Stimulated activated memory B cell treated with anti-CD40 and anti-IgM and Interleukin-4, amounts not matched to agents 10 μg/mL and 1 μg/mL and 100 μg/mL, for 72 hours (primary cell): ENCODE data around the gene SERGEF.

Experiments
- ATAC-seq: fragments of 150-1000 bp; cut with Tn5 transposase; 2 replicates; pipeline ENCODE4 v1.10.0; 2021
- H3K27ac Mint-ChIP-seq: one replicate; pipeline ENCODE4 v1.8.0; 2022; ENCODE audit warnings: mild to moderate bottlenecking, mixed read lengths
- H3K27me3 Mint-ChIP-seq: one replicate; pipeline ENCODE4 v1.8.0; 2022; ENCODE audit warnings: mixed read lengths
- H3K36me3 Mint-ChIP-seq: one replicate; pipeline ENCODE4 v1.8.0; 2022; ENCODE audit warnings: mixed read lengths
- H3K4me1 Mint-ChIP-seq: one replicate; pipeline ENCODE4 v1.8.0; 2022; ENCODE audit warnings: mixed read lengths
- H3K4me3 Mint-ChIP-seq: one replicate; pipeline ENCODE4 v1.8.0; 2022; ENCODE audit warnings: mild to moderate bottlenecking, moderate library complexity, mixed read lengths
- H3K9me3 Mint-ChIP-seq: one replicate; pipeline ENCODE4 v1.8.0; 2022; ENCODE audit warnings: mixed read lengths

The SERGEF gene

DNA sequence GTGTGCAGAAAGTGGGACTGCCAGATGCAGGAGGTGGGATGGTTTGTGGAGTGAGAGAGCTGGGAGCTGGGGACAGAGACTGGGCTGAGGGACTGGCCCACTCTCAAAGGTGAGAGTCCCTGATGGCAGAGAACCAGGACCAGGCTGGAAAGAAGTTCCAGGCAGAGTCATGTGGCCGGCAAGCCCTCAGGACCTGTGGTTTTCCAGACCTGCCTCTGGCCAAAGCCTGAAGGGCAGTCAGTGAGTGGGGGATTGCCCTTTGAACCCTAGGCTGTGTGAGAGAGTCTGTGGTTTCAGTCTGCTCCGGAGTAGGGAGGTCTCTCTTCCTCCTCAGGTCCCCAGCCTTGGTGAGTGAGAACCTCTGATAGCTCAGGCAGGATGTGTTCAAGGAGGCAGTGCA lies 261.3 kb downstream of the SERGEF start:
- no peak overlapping the region for H3K27ac Mint-ChIP-seq
- no peak overlapping the region for H3K4me3 Mint-ChIP-seq
- peaks cover 32% of the 10 kb centered on the region for H3K27me3 Mint-ChIP-seq
- H3K4me1 Mint-ChIP-seq: no peaks in the 10 kb centered on the region
- ATAC-seq: no peak
- H3K9me3 Mint-ChIP-seq: no peaks in the 10 kb centered on the region
- no peaks in the 10 kb centered on the region for H3K36me3 Mint-ChIP-seq

DNA sequence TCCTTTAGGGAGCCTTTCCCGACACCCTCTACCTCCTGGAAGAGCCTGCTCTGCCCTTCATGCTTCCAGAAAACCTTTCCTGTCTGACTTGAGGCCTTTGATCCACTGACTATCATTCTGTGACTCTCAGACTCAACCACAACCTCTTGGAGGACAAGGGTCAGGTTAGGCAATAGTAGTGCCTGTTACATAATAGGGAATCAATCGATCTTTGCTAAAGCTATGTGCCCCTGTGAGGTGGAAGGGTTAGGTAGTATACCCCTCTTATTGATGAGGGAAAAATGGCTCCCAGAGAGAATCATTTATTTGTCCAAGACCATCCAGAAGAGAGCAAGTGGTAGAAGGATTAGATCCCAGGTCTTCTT lies 262.1 kb downstream of the SERGEF start:
- ATAC-seq: no peak
- Mint-ChIP-seq H3K4me3 (no peak overlapping the region), H3K9me3 (no peaks in the 10 kb centered on the region), H3K36me3 (no peaks in the 10 kb centered on the region), H3K27ac (no peak overlapping the region), H3K4me1 (no peaks in the 10 kb centered on the region), H3K27me3 (peaks cover 40% of the 10 kb centered on the region)

DNA sequence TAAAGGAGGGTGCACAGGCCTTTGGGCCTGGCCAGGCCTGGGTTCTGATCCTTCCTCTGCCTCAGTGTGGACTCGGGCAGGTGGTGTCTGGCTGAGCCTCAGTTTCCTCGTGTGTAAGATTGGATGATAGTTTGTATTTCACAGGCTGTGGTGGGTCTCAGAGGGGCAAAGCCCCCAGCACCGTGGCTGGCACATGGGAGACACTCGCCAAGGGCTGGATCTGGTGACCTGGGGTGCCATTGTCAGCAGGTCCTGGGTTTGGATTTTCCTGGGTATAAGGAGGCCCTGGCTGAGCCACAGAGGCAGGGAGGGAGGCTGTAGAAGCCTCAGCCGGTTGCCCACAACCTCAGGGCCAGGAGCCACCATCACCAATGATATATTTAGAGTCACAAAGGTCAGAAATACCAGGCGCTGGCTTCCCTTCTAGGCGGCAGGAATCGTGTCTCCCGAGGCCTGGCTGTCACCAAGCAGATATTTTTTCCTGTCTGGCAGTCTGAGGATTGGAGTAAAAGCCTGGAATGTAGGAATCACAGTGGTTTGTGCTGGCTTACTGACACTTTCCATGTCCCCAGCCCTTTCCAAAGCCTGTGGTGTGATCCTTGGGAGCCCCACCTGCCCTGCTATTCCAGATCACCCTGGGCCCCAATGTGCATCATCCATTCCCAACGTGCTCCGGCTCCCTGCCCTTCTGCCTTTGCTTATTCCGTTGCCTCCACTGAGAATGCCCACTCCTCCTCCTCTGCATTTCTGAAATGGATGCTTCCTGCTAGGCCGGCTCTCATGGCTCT lies 262.6 kb downstream of the SERGEF start:
- H3K4me3 Mint-ChIP-seq: no peak overlapping the region
- H3K27me3 Mint-ChIP-seq: peaks cover 45% of the 10 kb centered on the region
- H3K4me1 Mint-ChIP-seq: no peaks in the 10 kb centered on the region
- H3K9me3 Mint-ChIP-seq: no peaks in the 10 kb centered on the region
- ATAC-seq: no peak
- H3K27ac Mint-ChIP-seq: no peak overlapping the region
- H3K36me3 Mint-ChIP-seq: no peaks in the 10 kb centered on the region

- H3K36me3 Mint-ChIP-seq: no peaks in the 10 kb centered on the region
Measured at GRCh38 chr11:17748761-17749721, 263.8 kb downstream of the SERGEF start.

DNA sequence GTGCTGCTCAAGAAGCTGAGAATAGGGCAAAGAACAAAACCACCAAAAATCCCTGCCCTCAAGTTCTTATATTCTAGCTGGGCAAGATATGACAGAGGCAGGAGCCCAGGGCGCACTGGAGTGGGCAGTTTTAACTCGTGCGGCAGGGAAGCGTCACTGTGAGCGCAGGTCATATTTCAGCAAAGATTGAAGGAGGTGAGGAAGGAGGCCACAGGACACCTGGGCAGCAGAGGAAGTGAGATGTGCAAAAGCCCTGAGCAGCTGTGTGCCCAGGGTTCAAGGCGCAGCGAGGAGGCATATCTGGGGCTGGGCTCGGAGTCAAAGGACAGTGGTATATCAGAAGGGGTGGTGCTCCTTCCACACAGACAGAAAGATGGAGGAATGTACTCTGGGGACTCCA lies 264.8 kb downstream of the SERGEF start:
- ATAC-seq: no peak
- Mint-ChIP-seq H3K4me1 (no peaks in the 10 kb centered on the region), H3K9me3 (no peaks in the 10 kb centered on the region), H3K27ac (no peak overlapping the region), H3K27me3 (peaks cover 58% of the 10 kb centered on the region), H3K36me3 (no peaks in the 10 kb centered on the region), H3K4me3 (no peak overlapping the region)

More at GRCh38 chr11:17748761-17749721, 263.8 kb downstream of the SERGEF start:
- Mint-ChIP-seq H3K27me3 (peaks cover 57% of the 10 kb centered on the region), H3K9me3 (no peaks in the 10 kb centered on the region), H3K4me3 (no peak overlapping the region), H3K27ac (no peak overlapping the region), H3K4me1 (no peaks in the 10 kb centered on the region)
- no peak for ATAC-seq

GRCh38 chr11:17747131-17747955 lies 265.5 kb downstream of the SERGEF start:
- peaks cover 58% of the 10 kb centered on the region for H3K27me3 Mint-ChIP-seq
- H3K4me1 Mint-ChIP-seq: no peaks in the 10 kb centered on the region
- no peak overlapping the region for H3K27ac Mint-ChIP-seq
- H3K9me3 Mint-ChIP-seq: no peaks in the 10 kb centered on the region
- no peak for ATAC-seq
- H3K4me3 Mint-ChIP-seq: no peak overlapping the region
- H3K36me3 Mint-ChIP-seq: no peaks in the 10 kb centered on the region

DNA sequence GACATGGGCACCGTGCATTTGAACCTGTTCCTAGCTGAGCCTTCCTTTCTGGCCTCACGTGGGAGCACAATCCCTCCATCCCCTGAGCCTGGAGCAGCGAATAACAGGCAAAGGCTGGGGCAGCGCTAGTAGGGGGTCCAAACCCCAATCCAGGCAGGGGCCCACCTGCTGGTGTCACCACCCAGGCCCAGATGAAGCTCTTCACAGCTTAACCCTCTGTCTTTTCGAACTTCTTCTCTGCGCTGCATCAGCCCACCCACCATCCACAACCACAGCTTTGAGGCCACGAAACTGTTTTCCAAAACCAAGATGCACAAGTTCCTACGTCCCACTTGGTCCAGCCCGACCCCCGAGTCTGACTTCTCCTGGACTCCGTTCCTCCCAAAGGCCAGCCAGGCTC lies 266.8 kb downstream of the SERGEF start:
- H3K27me3 Mint-ChIP-seq: peaks cover 66% of the 10 kb centered on the region
- H3K9me3 Mint-ChIP-seq: no peaks in the 10 kb centered on the region
- no peak overlapping the region for H3K4me3 Mint-ChIP-seq
- ATAC-seq: no peak
- no peaks in the 10 kb centered on the region for H3K4me1 Mint-ChIP-seq
- H3K36me3 Mint-ChIP-seq: no peaks in the 10 kb centered on the region
- H3K27ac Mint-ChIP-seq: no peak overlapping the region

- Mint-ChIP-seq H3K27me3 (peaks cover 59% of the 10 kb centered on the region), H3K4me1 (no peaks in the 10 kb centered on the region), H3K4me3 (no peak overlapping the region), H3K36me3 (no peaks in the 10 kb centered on the region), H3K27ac (no peak overlapping the region), H3K9me3 (no peaks in the 10 kb centered on the region)
- ATAC-seq: no peak
Measured at GRCh38 chr11:17745023-17745772, 267.6 kb downstream of the SERGEF start.

- H3K27ac Mint-ChIP-seq: no peak overlapping the region
- no peaks in the 10 kb centered on the region for H3K9me3 Mint-ChIP-seq
- peaks cover 59% of the 10 kb centered on the region for H3K27me3 Mint-ChIP-seq
- H3K4me3 Mint-ChIP-seq: no peak overlapping the region
- H3K36me3 Mint-ChIP-seq: no peaks in the 10 kb centered on the region
- H3K4me1 Mint-ChIP-seq: no peaks in the 10 kb centered on the region
- no peak for ATAC-seq
Measured at GRCh38 chr11:17744151-17744940, 268.5 kb downstream of the SERGEF start.

GRCh38 chr11:17743808-17744119 lies 269.1 kb downstream of the SERGEF start:
- no peaks in the 10 kb centered on the region for H3K36me3 Mint-ChIP-seq
- no peaks in the 10 kb centered on the region for H3K9me3 Mint-ChIP-seq
- no peak for ATAC-seq
- H3K27me3 Mint-ChIP-seq: peaks cover 58% of the 10 kb centered on the region
- H3K27ac Mint-ChIP-seq: no peak overlapping the region
- no peak overlapping the region for H3K4me3 Mint-ChIP-seq
- H3K4me1 Mint-ChIP-seq: no peaks in the 10 kb centered on the region

GRCh38 chr11:17743026-17743807 lies 269.6 kb downstream of the SERGEF start:
- peaks cover 52% of the 10 kb centered on the region for H3K27me3 Mint-ChIP-seq
- no peak overlapping the region for H3K4me3 Mint-ChIP-seq
- H3K9me3 Mint-ChIP-seq: no peaks in the 10 kb centered on the region
- H3K4me1 Mint-ChIP-seq: no peaks in the 10 kb centered on the region
- ATAC-seq: no peak
- H3K27ac Mint-ChIP-seq: no peak overlapping the region
- H3K36me3 Mint-ChIP-seq: no peaks in the 10 kb centered on the region

DNA sequence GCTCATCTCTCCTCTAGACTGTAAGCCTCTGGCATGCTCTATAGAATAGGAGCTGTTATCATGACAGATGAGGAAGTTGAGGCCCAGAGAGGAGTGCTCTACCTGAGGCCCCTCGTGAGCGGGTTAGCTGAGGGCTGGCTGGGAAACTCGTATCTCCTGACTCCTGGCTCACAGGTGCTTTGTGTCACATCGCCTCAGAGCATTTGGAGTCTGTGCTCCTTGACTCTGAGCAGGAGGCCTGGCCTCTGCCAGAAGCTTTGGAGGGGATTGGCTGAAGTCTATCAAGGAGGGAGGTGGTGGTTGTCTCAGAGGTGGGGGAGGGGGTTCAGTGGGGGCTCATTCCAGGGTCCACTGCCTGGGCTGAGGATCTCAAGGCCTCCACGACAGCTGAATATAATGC lies 270.8 kb downstream of the SERGEF start:
- H3K4me3 Mint-ChIP-seq: no peak overlapping the region
- no peak for ATAC-seq
- peaks cover 48% of the 10 kb centered on the region for H3K27me3 Mint-ChIP-seq
- no peaks in the 10 kb centered on the region for H3K9me3 Mint-ChIP-seq
- H3K4me1 Mint-ChIP-seq: no peaks in the 10 kb centered on the region
- H3K36me3 Mint-ChIP-seq: no peaks in the 10 kb centered on the region
- no peak overlapping the region for H3K27ac Mint-ChIP-seq

GRCh38 chr11:17741487-17741886 lies 271.4 kb downstream of the SERGEF start:
- no peaks in the 10 kb centered on the region for H3K4me1 Mint-ChIP-seq
- H3K27ac Mint-ChIP-seq: no peak overlapping the region

More at GRCh38 chr11:17741487-17741886, 271.4 kb downstream of the SERGEF start:
- H3K36me3 Mint-ChIP-seq: no peaks in the 10 kb centered on the region
- H3K4me3 Mint-ChIP-seq: no peak overlapping the region
- peaks cover 48% of the 10 kb centered on the region for H3K27me3 Mint-ChIP-seq
- peaks cover 3% of the 10 kb centered on the region for H3K9me3 Mint-ChIP-seq
- no peak for ATAC-seq
